Medulla oblongata (tissue), 1 donor: ENCODE measurements around the gene SNED1.
A peak's percentile ranks its signal among the peaks of the same experiment; 100 is the strongest.

Source experiments
- DNase-seq: peaks from one replicate; pipeline ENCODE4 v3.0.0-alpha.2; 2015; ENCODE audit errors: extremely low spot score

Gene SNED1

GRCh38 chr2:240960309-240960970, 38.0 kb upstream of the SNED1 start:
- peak; percentile 25 for DNase-seq

GRCh38 chr2:240960971-240961876, 37.2 kb upstream of the SNED1 start:
- peak; percentile 7 for DNase-seq

GRCh38 chr2:240961910-240962299, 36.5 kb upstream of the SNED1 start:
- no peak for DNase-seq

GRCh38 chr2:240962300-240963064, 35.9 kb upstream of the SNED1 start:
- DNase-seq = peak; percentile 7

- DNase-seq = no peak
These were observed 35.2 kb upstream of the SNED1 start for GRCh38 chr2:240963065-240963867.

GRCh38 chr2:240963868-240964703, 34.3 kb upstream of the SNED1 start:
- DNase-seq = no peak

- DNase-seq = no peak
These were observed 33.6 kb upstream of the SNED1 start for GRCh38 chr2:240964704-240965295.

- no peak for DNase-seq
These were observed 33.0 kb upstream of the SNED1 start for GRCh38 chr2:240965296-240965904.

- DNase-seq = no peak
These were observed 32.4 kb upstream of the SNED1 start for GRCh38 chr2:240965905-240966456.

- DNase-seq = no peak
These were observed 31.9 kb upstream of the SNED1 start for GRCh38 chr2:240966457-240966905.

GRCh38 chr2:240966906-240967680, 31.3 kb upstream of the SNED1 start:
- DNase-seq = no peak

GRCh38 chr2:240967681-240968621, 30.5 kb upstream of the SNED1 start:
- DNase-seq = no peak

- DNase-seq = peak; percentile 40
These were observed 29.4 kb upstream of the SNED1 start for GRCh38 chr2:240968731-240969624.

- no peak for DNase-seq
These were observed 28.3 kb upstream of the SNED1 start for GRCh38 chr2:240970104-240970503.

- no peak for DNase-seq
These were observed 27.6 kb upstream of the SNED1 start for GRCh38 chr2:240970816-240971215.

- DNase-seq = no peak
These were observed 26.2 kb upstream of the SNED1 start for GRCh38 chr2:240972201-240972600.
